WI38 (cell line): Measurements from ENCODE around the gene RBM22.

Source experiments
- H3K4me3 ChIP-seq: 2 replicates; pipeline ENCODE4 v1.5.1; 2011; ENCODE audit warnings: low read depth, mild to moderate bottlenecking, control low read depth, low read length
- CTCF ChIP-seq: IDR thresholded peaks from 2 replicates; pipeline ENCODE4 v1.5.1; 2012; ENCODE audit warnings: low read depth, mild to moderate bottlenecking, control low read depth, low read length

RBM22 gene

GRCh38 chr5:150645070-150645700, 55.7 kb downstream of the RBM22 start:
- no peak for TF ChIP-seq CTCF
- H3K4me3 ChIP-seq: no peak overlapping the region

- H3K4me3 ChIP-seq: no peak overlapping the region
- TF ChIP-seq CTCF: no peak
These were observed 56.3 kb downstream of the RBM22 start for GRCh38 chr5:150644514-150644913.

GRCh38 chr5:150644058-150644457, 56.8 kb downstream of the RBM22 start:
- no peak overlapping the region for H3K4me3 ChIP-seq
- no peak for TF ChIP-seq CTCF

- no peak for TF ChIP-seq CTCF
- peak overlapping the region; percentile 66 for H3K4me3 ChIP-seq
These were observed 57.7 kb downstream of the RBM22 start for GRCh38 chr5:150642991-150643710.

GRCh38 chr5:150642567-150642927, 58.3 kb downstream of the RBM22 start:
- H3K4me3 ChIP-seq: peak overlapping the region; percentile 66
- no peak for TF ChIP-seq CTCF

GRCh38 chr5:150641824-150642566, 58.9 kb downstream of the RBM22 start:
- TF ChIP-seq CTCF: no peak
- peak overlapping the region; percentile 66 for H3K4me3 ChIP-seq
